Stimulated activated CD4-positive, alpha-beta T cell treated with anti-CD3 and anti-CD28 coated beads, Interleukin-4, amount 100 ng/mL, for 48 hours (primary cell): ENCODE results near the gene LYRM7.
"Not testable (repeated sequence)": the region's sequence is repeated elsewhere in the genome, so short reads cannot be mapped to it uniquely, and the experiment has no call there.

ENCODE experiments used
- DNase-seq, 2 donors: peaks; one replicate each; pipeline ENCODE4 v3.0.0-alpha.2; 2020; ENCODE audit warnings: low read depth in 2 of 2

Gene LYRM7

DNA sequence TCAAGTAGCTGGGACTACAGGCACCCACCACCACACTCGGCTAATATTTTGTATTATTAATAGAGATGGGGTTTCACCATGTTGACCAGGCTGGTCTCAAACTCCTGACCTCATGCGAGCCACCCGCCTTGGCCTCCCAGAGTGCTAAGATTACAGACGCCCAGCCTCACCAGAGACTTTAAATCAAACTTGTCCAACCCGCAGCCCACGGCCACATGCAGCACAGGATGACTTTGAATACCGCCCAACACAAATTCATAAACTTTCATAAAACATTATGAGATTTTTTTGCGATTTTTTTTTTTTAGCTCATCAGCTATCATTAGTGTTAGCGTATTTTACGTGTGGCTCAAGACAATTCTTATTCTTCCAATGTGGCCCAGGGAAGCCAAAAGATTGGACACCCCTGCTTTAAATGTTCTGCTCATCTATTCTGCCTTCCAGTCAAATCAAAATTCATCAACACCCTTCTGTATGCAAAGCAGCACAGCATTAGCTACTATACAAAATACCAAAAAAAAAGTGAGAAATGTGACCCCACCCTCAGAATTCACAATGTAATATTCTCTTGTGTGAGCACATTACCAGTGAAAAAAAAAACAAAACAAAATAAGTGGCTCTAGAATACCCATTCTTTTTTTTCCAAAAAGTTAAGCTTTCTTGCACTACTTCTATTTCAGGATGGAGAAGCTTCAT, 50.4 kb downstream of the LYRM7 start:
- DNase-seq, result no peak

DNA sequence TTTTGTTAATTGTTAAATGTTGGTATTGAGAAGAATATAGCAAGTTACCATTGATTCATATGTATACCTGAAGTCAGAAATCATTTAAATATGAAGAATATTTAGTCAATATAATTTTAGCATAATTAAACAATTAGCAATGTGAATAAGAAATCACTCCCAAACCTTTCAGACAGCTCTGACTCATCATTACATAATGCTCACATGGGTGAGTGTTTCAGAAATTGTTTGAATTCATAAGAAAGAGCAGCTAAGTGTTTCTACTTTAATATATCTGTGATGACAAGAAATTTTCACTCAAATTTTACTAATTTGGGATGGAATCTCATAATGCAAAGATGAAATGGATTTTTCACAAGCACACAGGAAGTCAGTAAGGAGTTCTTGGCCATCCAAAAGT, 51.1 kb downstream of the LYRM7 start:
- no peak for DNase-seq

GRCh38 chr5:131222731-131223130, 52.0 kb downstream of the LYRM7 start:
- no peak for DNase-seq

DNA sequence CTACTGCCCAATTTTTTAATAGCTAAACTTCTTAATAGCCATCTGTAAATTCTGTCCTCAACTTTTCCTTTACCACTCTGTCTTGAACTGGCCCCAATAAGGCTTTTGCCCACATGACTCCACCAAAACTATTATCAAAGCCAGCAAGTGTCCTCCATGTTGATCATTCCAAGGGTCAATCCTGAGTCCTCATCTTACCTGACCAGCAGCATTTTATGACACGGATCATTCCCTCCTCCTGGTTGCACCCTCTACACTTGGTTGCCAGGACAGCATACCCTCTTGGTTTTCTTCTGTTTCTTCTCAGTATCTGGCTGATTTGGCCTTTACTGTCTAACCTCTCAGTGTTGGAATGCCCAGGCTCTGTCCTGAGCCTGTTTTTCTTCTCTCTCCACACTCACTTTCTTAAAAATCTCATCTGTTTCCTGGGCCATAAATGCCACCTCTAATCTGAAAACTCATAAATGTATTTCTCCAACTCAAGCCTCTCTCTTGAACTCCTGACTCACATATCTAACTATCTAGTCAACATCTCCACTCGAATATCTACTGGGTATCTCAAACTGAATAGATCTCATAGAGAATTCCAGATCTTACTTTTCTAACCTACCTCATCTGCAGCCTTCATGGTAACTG, 53.1 kb downstream of the LYRM7 start:
- no peak for DNase-seq

- DNase-seq, result no peak
These were observed 53.9 kb downstream of the LYRM7 start for GRCh38 chr5:131224387-131225201.

- no peak for DNase-seq
These were observed 54.7 kb downstream of the LYRM7 start for GRCh38 chr5:131225282-131225974.

DNA sequence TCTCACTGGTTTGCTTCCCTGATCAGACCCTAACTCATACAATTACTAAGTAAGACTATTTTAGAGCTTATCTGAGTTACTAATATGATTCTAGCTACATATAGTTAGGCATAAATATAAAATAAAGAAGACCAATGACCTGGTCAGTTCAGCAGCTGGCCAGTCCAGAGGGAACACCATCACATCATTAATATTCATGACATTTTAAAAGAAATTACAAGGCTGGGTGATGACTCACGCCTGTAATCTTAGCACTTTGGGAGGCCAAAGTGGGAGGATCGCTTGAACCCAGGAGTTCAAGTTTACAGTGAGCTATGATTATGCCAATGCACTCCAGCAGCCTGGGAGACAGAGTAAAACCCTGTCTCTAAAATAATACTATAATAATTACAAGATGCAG, 56.2 kb downstream of the LYRM7 start:
- no peak for DNase-seq

DNA sequence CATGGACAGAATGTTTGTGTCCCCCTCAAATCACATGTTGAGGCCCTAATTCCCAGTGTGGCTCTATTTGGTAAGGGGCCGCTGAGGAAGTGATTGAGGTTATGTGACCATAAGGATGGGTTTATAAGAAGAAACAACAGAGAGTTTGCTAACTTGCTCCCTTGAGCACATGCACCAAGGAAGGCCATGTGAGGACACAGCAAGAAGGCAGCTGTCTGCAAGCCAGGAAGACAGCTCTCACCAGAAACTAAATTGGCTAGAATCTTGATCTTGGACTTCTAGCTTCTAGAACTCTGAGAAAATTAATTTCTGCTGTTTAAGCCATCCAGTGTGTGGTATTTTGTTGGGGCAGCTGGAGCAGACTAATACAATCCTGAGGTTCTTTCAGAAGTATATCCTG, 57.9 kb downstream of the LYRM7 start:
- DNase-seq, result no peak

DNA sequence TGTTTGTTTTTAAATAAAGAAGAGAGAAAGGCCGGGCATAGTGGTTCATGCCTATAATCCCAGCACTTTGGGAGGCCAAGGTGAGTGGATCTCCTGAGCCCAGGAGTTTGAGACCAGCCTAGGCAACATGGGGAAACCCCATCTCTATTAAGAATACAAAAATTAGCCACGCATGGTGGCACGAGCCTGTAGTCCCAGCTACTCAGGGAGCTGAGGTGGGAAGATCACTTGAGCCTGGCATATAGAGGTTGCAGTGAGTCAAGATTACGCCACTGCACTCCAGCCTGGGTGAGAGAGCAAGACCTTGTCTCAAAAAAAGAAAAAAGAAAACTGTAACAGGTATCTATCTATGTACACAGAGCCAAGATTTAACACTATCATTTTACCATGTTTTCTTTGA, 58.9 kb downstream of the LYRM7 start:
- no peak for DNase-seq

- DNase-seq, result no peak
These were observed 59.7 kb downstream of the LYRM7 start for GRCh38 chr5:131230406-131230805.

- no peak for DNase-seq
These were observed 68.9 kb downstream of the LYRM7 start for GRCh38 chr5:131239686-131240085.

DNA sequence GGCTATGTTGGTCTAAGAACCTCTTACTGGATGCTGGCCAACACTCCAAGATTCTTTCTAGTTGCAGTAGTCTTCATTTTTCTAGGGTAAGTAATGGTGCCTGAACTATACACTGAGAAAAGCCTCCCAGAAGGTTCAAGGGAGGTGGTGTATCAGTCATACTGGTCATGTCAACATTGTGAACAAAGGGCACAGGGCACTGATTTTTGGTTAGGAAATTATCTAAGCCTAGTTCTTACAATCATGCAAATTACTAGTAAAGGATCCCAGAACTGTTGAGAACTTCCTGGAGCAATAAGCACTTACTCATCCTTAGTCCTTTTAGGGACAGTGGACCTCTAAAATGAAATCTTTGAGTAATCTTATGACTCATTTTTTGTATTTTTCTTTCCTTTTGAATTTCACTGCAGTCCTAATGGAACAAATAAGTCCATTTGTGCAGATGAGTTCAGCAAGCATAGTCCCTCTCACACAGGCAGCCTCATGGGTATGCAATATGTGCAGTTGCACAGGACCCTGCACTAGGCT, 72.0 kb downstream of the LYRM7 start:
- no peak for DNase-seq

- DNase-seq, result no peak
These were observed 74.6 kb downstream of the LYRM7 start for GRCh38 chr5:131245312-131245711.

DNA sequence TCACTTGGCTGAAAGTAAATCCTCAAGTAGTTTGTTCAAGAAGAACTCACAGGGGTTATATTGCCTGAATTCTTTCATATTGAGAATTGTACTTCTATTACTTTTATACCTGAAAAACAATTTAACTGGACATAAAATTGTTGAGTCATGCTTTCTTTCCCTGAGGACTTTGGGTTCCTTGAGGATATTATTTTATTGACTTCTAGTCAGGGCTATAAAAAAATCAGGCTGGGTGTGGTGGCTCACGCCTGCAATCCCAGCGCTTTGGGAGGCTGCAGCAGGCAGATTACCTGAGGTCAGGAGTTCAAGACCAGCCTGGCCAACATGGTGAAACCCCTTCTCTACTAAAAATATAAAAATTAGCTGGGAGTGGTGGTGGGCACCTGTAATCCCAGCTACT, 75.2 kb downstream of the LYRM7 start:
- no peak for DNase-seq

GRCh38 chr5:131246504-131246903, 75.8 kb downstream of the LYRM7 start:
- no peak for DNase-seq

GRCh38 chr5:131250751-131251475, 80.2 kb downstream of the LYRM7 start:
- no peak for DNase-seq

DNA sequence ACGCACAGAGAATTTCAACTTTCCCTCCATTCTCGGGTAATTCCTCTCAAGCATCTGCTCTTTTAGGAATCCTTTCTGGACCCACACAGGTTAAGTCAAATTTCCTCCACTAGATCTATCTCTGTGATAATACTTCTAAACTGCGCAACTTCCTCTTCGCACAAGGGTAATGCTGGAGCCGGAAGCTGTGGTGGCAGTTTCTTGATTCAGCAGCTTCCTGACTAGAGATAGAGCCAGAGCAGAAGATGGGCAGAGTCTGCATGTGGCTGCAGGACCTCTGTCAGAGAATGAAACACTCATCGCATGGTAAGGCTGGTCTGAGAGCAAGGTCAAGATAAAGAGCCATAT, 82.1 kb downstream of the LYRM7 start:
- DNase-seq, result peak in 1 of 2 donors; percentile 69

DNA sequence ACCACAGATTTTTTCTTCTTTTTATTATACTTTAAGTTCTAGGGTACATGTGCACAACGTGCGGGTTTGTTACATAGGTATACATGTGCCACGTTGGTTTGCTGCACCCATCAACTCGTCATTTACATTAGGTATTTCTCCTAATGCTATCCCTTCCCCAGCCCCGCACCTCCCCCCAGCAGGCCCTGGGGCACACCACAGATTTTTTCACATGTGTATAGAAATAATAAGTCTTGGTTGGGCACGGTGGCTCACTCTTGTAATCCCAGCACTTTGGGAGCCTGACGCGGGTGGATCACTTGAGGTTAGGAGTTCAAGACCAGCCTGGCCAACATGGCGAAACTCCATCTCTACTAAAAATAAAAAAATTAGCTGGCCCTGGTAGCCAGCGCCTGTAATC, 83.3 kb downstream of the LYRM7 start:
- not testable (repeated sequence) for DNase-seq

DNA sequence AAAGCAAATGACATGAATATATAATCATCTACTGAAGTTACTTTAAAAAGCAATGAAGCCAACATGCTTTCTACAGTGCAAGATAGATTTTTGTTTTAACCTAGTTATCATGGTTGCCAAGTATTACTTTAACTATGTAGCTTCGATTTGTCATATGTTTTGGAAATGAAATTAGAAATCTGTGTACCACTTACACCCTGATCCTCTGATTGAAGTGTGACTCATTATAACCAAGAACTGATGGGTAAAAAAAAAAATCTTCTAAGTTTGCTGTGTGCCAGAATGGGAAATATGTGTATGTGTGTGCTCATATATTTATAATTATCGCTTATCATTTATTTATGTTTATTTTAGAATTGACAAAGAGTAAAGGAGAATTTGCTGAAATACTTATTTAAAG, 84.0 kb downstream of the LYRM7 start:
- DNase-seq, result no peak
